Heart left ventricle (tissue), 13 donors: Measurements from ENCODE around the gene CERKL.

Source experiments
- CTCF ChIP-seq, 12 donors: fragments of 200-600 bp; sonication (generic) in 4 of 12; IDR thresholded peaks; one replicate each; pipeline versions ENCODE4 v1.5.0 to v1.8.0; 2018 to 2022; ENCODE audit warnings: antibody characterized with exemption in 12 of 12, mild to moderate bottlenecking in 5 of 12
- POLR2A ChIP-seq, 2 donors: fragments of 450-650 bp; IDR thresholded peaks; one replicate each; pipeline ENCODE4 v1.6.1; 2017; ENCODE audit warnings: antibody characterized with exemption in 2 of 2, mild to moderate bottlenecking in 2 of 2, moderate library complexity in 2 of 2
- donor health status: ischemic (EF 13 %, LVEDD 7.1; RV severe dilation, severe dysfunction).
- donor health status: DM: no; HTN: yes; CAD: no.
- donor health status: DM: no; HTN: no; CAD: no.
- donor health status: ischemic (EF 25% LVEDD 6.9; RV normal size, moderate dysfunction).
- donor health status: ischemic (EF 25% LVEDD 5.7; RV mildly dilated, moderate dysfunction).
- donor health status: ischemic (EF 35%, LVEDD 5.7; RV mildly dilated, moderate dysfunction).
- donor health status: nonischemic (EF 11% LVEDD 7.7; RV severe dilation, severe dysfunction).
- donor health status: DM: yes; HTN: yes; CAD: no.
- donor health status: PGD.
- donor health status: ischemic (EF 29% LVEDD 5.4; RV normal size, mild dysfunction).
- donor health status: nonischemic (EF 23%, LVEDD 6.1; RV moderate dilation, normal function).

DNA sequence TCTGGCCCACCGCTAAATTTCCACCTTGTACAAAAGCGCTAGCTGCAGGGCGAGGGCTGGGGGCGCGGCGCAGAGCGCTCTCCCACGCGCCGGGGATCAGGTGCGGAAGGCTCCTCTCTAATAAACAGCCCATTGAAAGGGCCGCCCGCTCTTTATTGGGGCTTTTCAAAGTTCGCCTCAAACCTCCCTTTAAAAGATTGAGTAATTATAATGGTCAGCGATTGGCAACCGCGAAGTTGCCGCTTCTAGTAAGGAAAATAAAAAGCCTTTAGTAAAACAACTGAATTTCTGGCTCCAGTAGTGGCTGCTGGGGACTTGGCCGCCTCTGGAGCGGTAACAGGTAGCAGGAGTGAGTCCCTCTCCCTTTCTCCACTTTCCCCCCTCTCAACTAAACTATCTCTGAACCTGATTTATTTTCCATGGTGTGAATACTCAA, 22.7 kb upstream of the CERKL start:
- TF ChIP-seq CTCF (IDR thresholded peaks at IDR 0.05) (no peak), POLR2A (IDR thresholded peaks at IDR 0.05) (no peak)
